Keratinocyte (primary cell): ENCODE data around the gene PRICKLE3.

Experiments used
- CTCF ChIP-seq, 3 experiments: IDR thresholded peaks in 1 of 3; conservative IDR thresholded peaks in 1 of 3; optimal IDR thresholded peaks in 1 of 3; 2 replicates in 2 of 3; 3 replicates in 1 of 3; pipeline versions ENCODE3 to v1.5.1; 2011; ENCODE audit warnings: low read length in 3 of 3, mild to moderate bottlenecking in 3 of 3, moderate library complexity in 2 of 3, control low read depth in 1 of 3, inconsistent platforms in 1 of 3; ENCODE audit not compliant: insufficient read depth in 2 of 3; ENCODE audit errors: extremely low read depth in 1 of 3
- EZH2 ChIP-seq: IDR thresholded peaks from one replicate; pipeline ENCODE4 v1.6.1; 2012; ENCODE audit warnings: inconsistent platforms, mild to moderate bottlenecking, low read length, moderate library complexity

- no peak for TF ChIP-seq CTCF (optimal IDR thresholded peaks at IDR 0.05 in 1 of 3, IDR thresholded peaks at IDR 0.05 in 1 of 3, conservative IDR thresholded peaks at IDR 0.05 in 1 of 3; ENCODE audit: extremely low read depth in 1 of 3, insufficient read depth in 2 of 3, low read length in 3 of 3)
- no peak for TF ChIP-seq EZH2
These were observed 12.6 kb upstream of the PRICKLE3 start for GRCh38 chrX:49198540-49199314.
